Measurements from ENCODE around the gene MRPS11.

DNA sequence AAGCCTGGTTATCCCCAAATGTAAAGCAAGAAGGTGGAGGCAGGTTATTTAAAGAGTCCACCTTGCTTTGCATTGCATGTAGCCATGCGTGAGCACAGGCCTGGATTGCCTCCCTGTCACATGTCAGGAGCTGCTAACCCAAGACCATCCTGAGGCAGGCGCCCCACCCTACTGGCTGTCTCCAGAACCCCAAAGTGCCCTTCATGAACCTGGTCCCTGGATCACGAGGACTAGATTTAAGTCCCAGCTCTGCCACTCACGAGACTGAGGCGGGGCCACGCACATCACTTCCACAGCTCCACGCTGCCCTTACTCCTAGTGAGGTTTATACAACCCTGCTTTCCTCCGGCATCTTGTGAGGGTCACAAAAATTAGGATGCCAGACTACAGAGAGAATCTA is 17.9 kb upstream of the MRPS11 start:
- TF ChIP-seq, protein P1, sequence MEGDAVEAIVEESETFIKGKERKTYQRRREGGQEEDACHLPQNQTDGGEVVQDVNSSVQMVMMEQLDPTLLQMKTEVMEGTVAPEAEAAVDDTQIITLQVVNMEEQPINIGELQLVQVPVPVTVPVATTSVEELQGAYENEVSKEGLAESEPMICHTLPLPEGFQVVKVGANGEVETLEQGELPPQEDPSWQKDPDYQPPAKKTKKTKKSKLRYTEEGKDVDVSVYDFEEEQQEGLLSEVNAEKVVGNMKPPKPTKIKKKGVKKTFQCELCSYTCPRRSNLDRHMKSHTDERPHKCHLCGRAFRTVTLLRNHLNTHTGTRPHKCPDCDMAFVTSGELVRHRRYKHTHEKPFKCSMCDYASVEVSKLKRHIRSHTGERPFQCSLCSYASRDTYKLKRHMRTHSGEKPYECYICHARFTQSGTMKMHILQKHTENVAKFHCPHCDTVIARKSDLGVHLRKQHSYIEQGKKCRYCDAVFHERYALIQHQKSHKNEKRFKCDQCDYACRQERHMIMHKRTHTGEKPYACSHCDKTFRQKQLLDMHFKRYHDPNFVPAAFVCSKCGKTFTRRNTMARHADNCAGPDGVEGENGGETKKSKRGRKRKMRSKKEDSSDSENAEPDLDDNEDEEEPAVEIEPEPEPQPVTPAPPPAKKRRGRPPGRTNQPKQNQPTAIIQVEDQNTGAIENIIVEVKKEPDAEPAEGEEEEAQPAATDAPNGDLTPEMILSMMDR (conservative IDR thresholded peaks at IDR 0.05; ENCODE audit: low read depth, low read length) = no peak
- TF ChIP-seq, protein P2, sequence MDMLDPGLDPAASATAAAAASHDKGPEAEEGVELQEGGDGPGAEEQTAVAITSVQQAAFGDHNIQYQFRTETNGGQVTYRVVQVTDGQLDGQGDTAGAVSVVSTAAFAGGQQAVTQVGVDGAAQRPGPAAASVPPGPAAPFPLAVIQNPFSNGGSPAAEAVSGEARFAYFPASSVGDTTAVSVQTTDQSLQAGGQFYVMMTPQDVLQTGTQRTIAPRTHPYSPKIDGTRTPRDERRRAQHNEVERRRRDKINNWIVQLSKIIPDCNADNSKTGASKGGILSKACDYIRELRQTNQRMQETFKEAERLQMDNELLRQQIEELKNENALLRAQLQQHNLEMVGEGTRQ (IDR thresholded peaks at IDR 0.05; ENCODE audit: low read depth, low read length) = no peak
- TF ChIP-seq, protein P3, sequence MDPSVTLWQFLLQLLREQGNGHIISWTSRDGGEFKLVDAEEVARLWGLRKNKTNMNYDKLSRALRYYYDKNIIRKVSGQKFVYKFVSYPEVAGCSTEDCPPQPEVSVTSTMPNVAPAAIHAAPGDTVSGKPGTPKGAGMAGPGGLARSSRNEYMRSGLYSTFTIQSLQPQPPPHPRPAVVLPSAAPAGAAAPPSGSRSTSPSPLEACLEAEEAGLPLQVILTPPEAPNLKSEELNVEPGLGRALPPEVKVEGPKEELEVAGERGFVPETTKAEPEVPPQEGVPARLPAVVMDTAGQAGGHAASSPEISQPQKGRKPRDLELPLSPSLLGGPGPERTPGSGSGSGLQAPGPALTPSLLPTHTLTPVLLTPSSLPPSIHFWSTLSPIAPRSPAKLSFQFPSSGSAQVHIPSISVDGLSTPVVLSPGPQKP (IDR thresholded peaks at IDR 0.05; ENCODE audit: borderline replicate concordance, low read depth, low read length) = no peak
- TF ChIP-seq RCOR1 (IDR thresholded peaks at IDR 0.05; ENCODE audit: insufficient replicate concordance, low read length) (no peak), POLR2A (IDR thresholded peaks at IDR 0.05; ENCODE audit: low read depth, low read length) (no peak), MAZ (IDR thresholded peaks at IDR 0.05; ENCODE audit: borderline replicate concordance, low read depth, low read length) (no peak), BHLHE40 (IDR thresholded peaks at IDR 0.05; ENCODE audit: low read depth, low read length) (no peak), RAD21 (IDR thresholded peaks at IDR 0.05; ENCODE audit: low read length) (no peak), CEBPB (IDR thresholded peaks at IDR 0.05; ENCODE audit: low read depth, low read length) (no peak), MXI1 (IDR thresholded peaks at IDR 0.05; ENCODE audit: borderline replicate concordance, low read depth, low read length) (no peak), SMC3 (IDR thresholded peaks at IDR 0.05; ENCODE audit: low read depth, low read length) (no peak), NFE2L2 (IDR thresholded peaks at IDR 0.05; ENCODE audit: low read depth, low read length) (no peak), RFX5 (IDR thresholded peaks at IDR 0.05; ENCODE audit: low read depth, low read length) (no peak), MAFK (IDR thresholded peaks at IDR 0.05; ENCODE audit: low read depth, low read length) (no peak)

Measured in IMR-90 (cell line).